Left ventricle myocardium inferior (tissue), 1 donor: ENCODE measurements around the gene POU5F2. TPM values are rescaled to one million over a fixed set of nuclear protein-coding genes. Genes with fewer than 3 reads are reported as not detected.

Experiments used
- DNase-seq: peaks from one replicate; pipeline ENCODE4 v3.0.0-alpha.2; 2020
- H3K27ac ChIP-seq: fragments of 200-600 bp; replicated peaks from 2 replicates; pipeline ENCODE4 v1.8.0; 2021
- H3K27me3 ChIP-seq: fragments of 200-600 bp; 2 replicates; pipeline ENCODE4 v1.8.0; 2021; ENCODE audit warnings: low read depth
- H3K36me3 ChIP-seq: fragments of 200-600 bp; 2 replicates; pipeline ENCODE4 v1.8.0; 2021
- H3K4me1 ChIP-seq: fragments of 200-600 bp; 2 replicates; pipeline ENCODE4 v1.8.0; 2021
- H3K4me3 ChIP-seq: fragments of 200-600 bp; 2 replicates; pipeline ENCODE4 v1.8.0; 2021; ENCODE audit warnings: mild to moderate bottlenecking, moderate library complexity
- H3K9me3 ChIP-seq: fragments of 200-600 bp; replicated peaks from 2 replicates; pipeline ENCODE4 v1.8.0; 2021
- CTCF ChIP-seq: fragments of 200-600 bp; IDR thresholded peaks from 2 replicates; pipeline ENCODE4 v1.8.0; 2021; ENCODE audit warnings: antibody characterized with exemption, mild to moderate bottlenecking, borderline replicate concordance
- intact Hi-C: fragments of 100-400 bp; cut with micrococcal nuclease; formaldehyde crosslinking; loops from one replicate; pipeline ENCODE4 v1.11.0; 2022
- total RNA-seq: library from RNA; stranded (reverse); fragmentation: NEBNext Ultra II Directional; extraction: Animal tissue kit (Norgen Biotek cat#: 25700); gene quantifications from one replicate; pipeline ENCODE4 v1.2.1, GENCODE V29; 2021
- donor health status: DM: no; HTN: yes; CAD: no; lungs with severe emphysema.

Gene POU5F2
- total RNA-seq, 1 donor from 2014 or later, result 0.16 TPM

GRCh38 chr5:93704996-93705395, 36.4 kb downstream of the POU5F2 start:
- H3K36me3 ChIP-seq, result no peaks in the 10 kb centered on the region
- no peak overlapping the region for H3K27ac ChIP-seq
- no peak for DNase-seq
- intact Hi-C loops, result no loop called here
- H3K27me3 ChIP-seq, result no peaks in the 10 kb centered on the region
- no peak for TF ChIP-seq CTCF
- no peaks in the 10 kb centered on the region for H3K4me1 ChIP-seq
- H3K9me3 ChIP-seq, result no peaks in the 10 kb centered on the region
- H3K4me3 ChIP-seq, result no peak overlapping the region

- peaks cover 61% of the 10 kb centered on the region for H3K9me3 ChIP-seq
- intact Hi-C loops, result no loop called here
- no peak overlapping the region for H3K27ac ChIP-seq
- no peak for DNase-seq
- no peaks in the 10 kb centered on the region for H3K36me3 ChIP-seq
- H3K27me3 ChIP-seq, result no peaks in the 10 kb centered on the region
- no peak for TF ChIP-seq CTCF
- no peak overlapping the region for H3K4me3 ChIP-seq
- peaks cover 3% of the 10 kb centered on the region for H3K4me1 ChIP-seq
Observed at GRCh38 chr5:93691997-93692396, 49.4 kb downstream of the POU5F2 start.

Other genes starting within 250 kb of the POU5F2 start
- gene NR2F1-AS1, start 160.4 kb downstream of the POU5F2 start, total RNA-seq, result 0.60 TPM
- gene NR2F1, start 158.4 kb downstream of the POU5F2 start, total RNA-seq, result 0.47 TPM